ENCODE data around the gene DCXR. TPM values are rescaled to one million over a fixed set of nuclear protein-coding genes. Genes with fewer than 3 reads are reported as not detected.

Gene DCXR
- total and polyA plus RNA-seq, 10 of the 15 experiments (the other 5 are each of a cell fraction or from before 2014, with no cell fraction given): 12.3 to 139 (median 88.9) TPM

- Histone ChIP-seq H3K27me3 (replicated peaks in 1 of 2; ENCODE audit: control insufficient read depth in 2 of 2, insufficient read depth in 2 of 2, low read length in 1 of 2) (no peaks in the 10 kb centered on the region), H4K20me1 (ENCODE audit: control insufficient read depth, insufficient read depth) (no peaks in the 10 kb centered on the region), H3K9me3 (replicated peaks; ENCODE audit: control insufficient read depth, insufficient read depth, low read length) (no peaks in the 10 kb centered on the region), H3K4me3 (no peak overlapping the region), H3K9ac (ENCODE audit: control insufficient read depth, insufficient read depth, low read length) (no peak overlapping the region), H2AFZ (ENCODE audit: control insufficient read depth, low read depth, low read length) (no peak overlapping the region), H3K27ac (ENCODE audit: control insufficient read depth, insufficient read depth) (no peak overlapping the region), H3K79me2 (ENCODE audit: control insufficient read depth, insufficient read depth, low read length) (peaks cover 19% of the 10 kb centered on the region), H3K4me1 (ENCODE audit: control insufficient read depth, insufficient read depth, low read length) (peaks cover 8% of the 10 kb centered on the region), H3K36me3 (ENCODE audit: control insufficient read depth in 2 of 2, insufficient read depth in 2 of 2, low read length in 1 of 2) (peaks cover 3 to 26% of the 10 kb centered on the region in 2 experiments), H3K4me2 (ENCODE audit: control insufficient read depth, insufficient read depth) (no peak overlapping the region)
- ATAC-seq (no peak), FAIRE-seq (no peak), DNase-seq (ENCODE audit: low read depth, low spot score) (no peak)
- intact Hi-C loops (cut with micrococcal nuclease; ENCODE audit: unreplicated experiment) (no loop called here), in situ Hi-C loops (cut with MboI) (no loop called here)
- 87% methylated on average over 32 of the region's 34 CpGs for WGBS (ENCODE audit: insufficient coverage, insufficient replicate concordance, low lambda C conversion rate, missing lambda C conversion rate)
- RAD21 ChIA-PET (ENCODE audit: unreplicated experiment): no interaction called here
- no TSS peak for BruUV-seq (replicated peaks)
- TF ChIP-seq BCL3 (IDR thresholded peaks at IDR 0.05; ENCODE audit: borderline replicate concordance, insufficient read depth, low read depth, low read length, poor library complexity, severe bottlenecking) (no peak), E2F8 (IDR thresholded peaks at IDR 0.05; ENCODE audit: low read depth, partially characterized antibody) (no peak), BHLHE40 (IDR thresholded peaks at IDR 0.05; ENCODE audit: borderline replicate concordance in 1 of 2, low read depth in 2 of 2, low read length in 1 of 2) (no peak), HSF1 (IDR thresholded peaks at IDR 0.05; ENCODE audit: low read depth, low read length) (no peak), POLR2AphosphoS5 (IDR thresholded peaks at IDR 0.05; ENCODE audit: low read length) (peak; percentile 52; the same call in 1 of the 2 replicates), POLR2A (IDR thresholded peaks at IDR 0.05; ENCODE audit: low read depth, low read length) (peak; percentile 64)
- POLR2A ChIA-PET: no interaction called here
- CTCF ChIA-PET: no interaction called here
- SMC1A ChIA-PET (ENCODE audit: uncharacterized antibody, unreplicated experiment): no interaction called here
Observed at GRCh38 chr17:82061047-82061925, 23.8 kb upstream of the DCXR start.
